GM18867 (cell line): ENCODE measurements around the gene TMEM207.

Experiments
- ATAC-seq: cut with Tn5 transposase; IDR thresholded peaks from one replicate; pipeline ENCODE4 v1.9.1; 2021; ENCODE audit warnings: mild to moderate bottlenecking, moderate library complexity; ENCODE audit not compliant: unreplicated experiment

The TMEM207 gene

DNA sequence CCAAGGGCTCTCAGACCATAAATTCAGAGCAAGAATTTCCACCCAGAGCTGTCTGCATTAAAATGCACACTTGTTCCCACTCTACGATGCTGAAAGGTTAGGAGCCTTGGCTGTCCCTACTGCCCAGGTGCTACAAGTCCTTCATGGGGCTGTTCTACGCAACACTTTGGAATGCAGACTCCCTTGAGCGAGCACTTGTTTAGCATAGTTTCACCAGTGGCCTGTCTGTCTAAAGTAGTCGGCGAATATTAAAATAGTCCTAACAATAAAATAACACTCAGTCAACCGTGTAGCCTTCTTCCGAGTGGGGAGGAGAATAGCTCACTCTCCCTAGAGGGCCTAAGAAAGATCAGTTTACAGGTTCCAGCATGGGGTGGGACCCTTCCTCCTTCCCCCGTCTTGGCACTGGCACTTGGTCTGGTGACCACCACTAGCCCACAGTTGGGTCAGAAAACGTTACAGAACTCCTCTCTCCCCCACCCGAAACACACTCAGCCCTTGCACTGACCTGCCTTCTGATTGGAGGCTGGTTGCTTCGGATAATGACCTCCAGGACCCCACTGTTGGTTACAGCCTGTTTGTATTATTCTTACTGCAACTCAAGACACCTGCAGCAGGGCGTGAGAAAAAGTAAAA is 62.0 kb downstream of the TMEM207 start, which contains the start of gene CLDN16:
Gene CLDN16 (plus strand): TSS at position 586 of the 636 bp plus-strand sequence. CDS start 167 bp downstream, outside the sequence.
- no peak for ATAC-seq

DNA sequence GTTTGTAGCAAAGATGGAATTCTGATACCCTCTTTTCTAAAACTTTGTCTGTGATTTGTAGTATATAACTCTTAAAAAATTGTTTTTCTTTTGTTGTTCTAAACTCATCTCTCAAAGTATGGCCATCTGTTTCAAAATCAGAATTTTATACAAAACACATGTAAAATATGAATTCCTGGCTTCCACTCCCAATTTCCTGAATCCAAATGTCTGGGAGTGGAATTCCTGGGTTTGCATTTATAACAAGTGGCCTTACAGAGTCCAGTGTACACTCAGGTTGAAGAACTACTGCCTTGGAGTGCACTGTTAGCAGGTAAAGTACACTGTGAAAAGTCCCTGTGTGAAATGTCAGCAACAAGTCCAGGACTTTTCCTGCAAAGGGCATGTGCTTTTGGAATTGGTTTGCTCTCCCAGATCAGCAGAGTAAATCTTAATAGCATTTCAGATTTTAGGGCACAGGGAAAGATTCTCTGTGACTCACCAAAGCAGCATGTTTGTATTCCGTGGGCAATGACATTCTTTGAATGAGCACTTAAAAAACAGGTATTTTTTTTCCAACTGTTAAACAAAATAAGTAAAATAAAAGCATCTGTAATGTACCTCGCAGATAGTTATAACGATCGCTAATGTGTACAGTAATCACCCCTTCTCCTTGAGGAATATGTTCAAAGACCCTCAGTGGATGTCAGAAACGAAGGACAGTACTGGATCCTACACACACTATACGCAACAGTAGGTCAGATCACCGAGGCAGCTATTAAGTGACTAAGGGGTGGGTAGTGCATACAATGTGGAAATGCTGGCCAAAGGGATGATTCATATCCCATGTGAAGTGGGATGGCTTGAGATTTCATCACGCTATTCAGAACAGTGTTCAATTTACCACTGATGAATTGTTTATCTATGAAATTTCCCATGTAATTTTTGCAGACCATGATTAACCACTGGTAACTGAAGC is 63.7 kb downstream of the TMEM207 start:
- ATAC-seq: no peak

DNA sequence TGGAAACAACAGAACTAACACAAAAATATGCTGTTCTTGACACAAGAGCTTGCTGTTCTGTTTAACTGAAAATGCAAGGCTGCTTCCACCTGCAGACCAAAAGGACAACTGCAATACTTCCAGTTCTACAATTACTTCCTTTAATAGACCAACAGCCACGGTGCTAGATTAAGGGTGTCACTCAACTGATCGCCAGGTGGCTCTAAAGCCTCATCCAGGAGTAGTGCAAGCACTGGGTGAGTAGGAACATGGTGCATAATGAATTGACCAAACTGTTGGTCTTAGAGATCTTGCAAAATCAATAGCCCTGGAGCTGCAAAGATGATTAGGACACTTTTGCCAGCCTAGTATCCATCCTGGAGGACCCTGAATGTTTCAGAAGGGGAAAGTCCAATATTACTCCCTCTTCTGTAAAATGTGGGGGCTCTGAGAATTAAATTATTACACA is 65.4 kb downstream of the TMEM207 start:
- peak; percentile 98 for ATAC-seq

DNA sequence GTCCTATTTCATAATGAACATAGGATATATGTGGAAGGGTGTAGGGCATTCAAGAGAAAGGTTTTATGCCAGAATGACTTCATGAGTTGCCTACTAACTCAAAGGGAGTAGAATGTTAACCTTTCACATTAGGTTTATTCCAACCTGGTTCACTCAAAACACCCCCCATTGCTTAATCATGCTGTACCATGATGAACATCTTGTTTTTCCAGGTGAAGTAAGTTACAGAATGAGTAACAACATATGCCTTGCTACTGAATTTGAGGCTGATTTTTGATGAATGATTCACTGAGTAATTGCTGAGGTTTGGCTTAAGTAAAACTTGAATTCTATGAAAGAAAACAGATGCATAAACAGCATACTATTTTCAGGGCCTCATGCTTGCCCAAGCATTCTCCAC is 67.6 kb downstream of the TMEM207 start:
- ATAC-seq: no peak

DNA sequence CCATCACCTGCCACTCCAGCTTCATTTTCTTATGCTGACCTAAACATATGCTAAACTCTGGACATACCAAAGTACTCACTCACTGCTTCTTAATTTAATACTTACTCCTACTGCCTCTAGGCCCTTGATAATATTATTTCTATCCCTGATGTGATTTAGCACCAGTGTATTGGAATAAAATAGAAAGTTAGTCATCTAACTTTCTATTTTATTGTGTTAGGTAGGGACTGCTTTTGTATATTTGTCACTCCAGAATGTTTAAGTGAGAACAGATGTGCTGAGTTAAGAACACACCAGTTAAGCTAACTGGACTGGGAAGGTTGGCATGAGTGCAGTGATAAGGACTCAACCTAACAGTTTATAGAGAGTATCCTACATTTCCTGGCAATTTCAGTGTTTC is 68.3 kb downstream of the TMEM207 start:
- ATAC-seq: no peak

DNA sequence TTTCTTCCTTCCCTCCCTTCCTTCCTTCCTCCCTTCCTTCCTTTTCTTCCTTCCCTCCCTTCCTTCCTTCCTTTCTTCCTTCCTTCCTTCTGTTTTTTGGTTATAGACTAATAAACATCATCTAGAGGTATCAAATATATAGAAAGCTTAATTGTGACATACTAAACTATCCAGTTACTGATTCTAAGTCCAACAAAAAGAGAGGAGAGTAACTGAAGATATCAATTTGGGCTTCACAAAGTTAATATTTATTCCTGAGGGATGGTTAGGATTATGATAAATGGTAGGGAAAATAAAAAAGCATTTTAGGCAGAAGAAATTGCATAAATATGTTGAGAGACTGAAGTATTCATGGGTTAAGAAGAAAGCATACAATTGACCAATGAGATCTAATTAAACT is 69.5 kb downstream of the TMEM207 start:
- ATAC-seq: no peak
